GM12864 (cell line): ENCODE data around the gene SLC39A13.
A peak's percentile ranks its signal among the peaks of the same experiment; 100 is the strongest.

Experiments used
- DNase-seq: peaks from one replicate; pipeline ENCODE4 v3.0.0-alpha.2; 2011; ENCODE audit warnings: low read depth
- H3K4me3 ChIP-seq: 2 replicates; pipeline ENCODE4 v1.5.1; 2011; ENCODE audit warnings: mild to moderate bottlenecking, low read depth, low read length, control low read depth
- CTCF ChIP-seq: IDR thresholded peaks from 2 replicates; pipeline ENCODE4 v1.5.1; 2011; ENCODE audit warnings: low read depth, mild to moderate bottlenecking, moderate library complexity, low read length, control low read depth, inconsistent platforms; ENCODE audit errors: missing control alignments

SLC39A13 gene

DNA sequence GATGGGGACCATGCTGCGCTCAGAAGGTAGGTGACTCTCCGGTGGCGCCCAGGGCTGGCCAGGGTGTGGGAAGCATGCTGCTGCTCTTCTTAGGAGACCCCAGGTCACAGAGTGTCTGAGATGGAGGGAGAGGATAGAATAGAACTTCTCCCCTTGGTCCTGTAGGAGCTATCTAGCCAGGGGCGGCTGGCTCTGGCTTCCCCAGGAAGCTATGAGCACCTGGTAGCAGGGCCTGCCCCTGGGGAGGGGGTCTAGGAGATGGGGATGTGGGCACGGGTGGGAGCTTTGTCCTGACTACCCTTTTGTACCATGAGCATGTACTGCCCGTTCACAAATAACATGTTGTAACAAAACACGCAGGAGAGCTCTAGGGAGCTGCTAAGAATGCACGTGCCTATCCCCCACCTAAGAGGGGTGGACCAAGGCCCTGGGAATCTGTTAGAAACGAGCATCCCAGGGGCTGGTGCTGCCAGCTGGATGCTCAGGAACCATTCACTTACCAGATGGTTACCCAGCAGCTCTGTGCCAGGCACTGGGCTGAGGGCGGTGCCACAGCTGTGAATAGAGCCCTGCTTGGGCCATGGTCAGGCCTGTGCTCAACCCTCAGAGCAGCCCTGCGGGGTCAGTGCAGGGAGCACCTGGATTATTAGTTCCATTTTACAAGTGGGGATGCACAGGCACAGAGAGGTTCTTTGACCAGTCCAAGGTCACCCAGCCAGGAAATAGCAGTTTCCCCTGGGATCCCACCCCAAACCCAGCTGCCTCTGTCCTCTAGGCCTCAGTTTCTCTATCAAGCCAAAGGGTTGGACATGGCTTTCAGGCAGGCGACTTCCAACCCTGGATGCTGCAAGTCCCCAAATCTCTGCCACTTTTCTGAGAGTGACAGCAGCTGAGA, 2.2 kb downstream of the SLC39A13 start:
- H3K4me3 ChIP-seq: no peak overlapping the region
- TF ChIP-seq CTCF: no peak
- DNase-seq: no peak

DNA sequence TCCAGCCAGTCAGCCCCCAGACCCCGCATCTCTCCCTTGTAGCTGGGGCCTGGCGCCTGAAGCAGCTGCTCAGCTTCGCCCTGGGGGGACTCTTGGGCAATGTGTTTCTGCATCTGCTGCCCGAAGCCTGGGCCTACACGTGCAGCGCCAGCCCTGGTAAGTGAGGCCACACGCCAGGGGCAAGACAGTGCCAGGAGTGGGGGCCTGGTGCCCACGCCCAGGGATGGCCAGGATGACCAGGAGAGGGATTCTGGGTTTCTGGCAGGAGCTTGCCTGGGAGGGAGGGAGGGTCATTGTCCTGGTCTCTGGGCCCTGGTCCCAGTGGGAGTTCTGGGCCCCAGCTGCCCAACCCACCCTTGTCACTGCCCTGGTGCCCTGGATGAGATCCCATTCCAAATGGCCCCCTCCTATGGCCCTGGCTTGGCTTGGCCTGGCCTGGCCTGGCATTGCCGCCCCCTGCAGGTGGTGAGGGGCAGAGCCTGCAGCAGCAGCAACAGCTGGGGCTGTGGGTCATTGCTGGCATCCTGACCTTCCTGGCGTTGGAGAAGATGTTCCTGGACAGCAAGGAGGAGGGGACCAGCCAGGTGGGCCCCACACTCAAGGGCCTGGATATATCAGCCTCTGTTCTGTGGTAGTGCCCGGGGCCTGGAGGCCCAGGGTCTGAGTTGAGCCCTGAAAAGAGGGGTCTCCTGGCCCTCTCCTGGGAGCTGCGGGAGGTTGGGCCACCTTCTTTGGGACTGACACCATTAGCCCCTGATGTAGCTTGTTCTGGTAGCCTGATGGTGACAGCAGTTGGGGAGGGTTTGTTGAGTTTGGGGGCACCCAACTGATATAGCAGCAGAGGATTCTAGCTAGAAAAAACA, 3.7 kb downstream of the SLC39A13 start:
- TF ChIP-seq CTCF: peak; percentile 92
- DNase-seq: no peak
- no peak overlapping the region for H3K4me3 ChIP-seq

GRCh38 chr11:47413351-47413750, 5.0 kb downstream of the SLC39A13 start:
- no peak for TF ChIP-seq CTCF
- H3K4me3 ChIP-seq: no peak overlapping the region
- DNase-seq: no peak

DNA sequence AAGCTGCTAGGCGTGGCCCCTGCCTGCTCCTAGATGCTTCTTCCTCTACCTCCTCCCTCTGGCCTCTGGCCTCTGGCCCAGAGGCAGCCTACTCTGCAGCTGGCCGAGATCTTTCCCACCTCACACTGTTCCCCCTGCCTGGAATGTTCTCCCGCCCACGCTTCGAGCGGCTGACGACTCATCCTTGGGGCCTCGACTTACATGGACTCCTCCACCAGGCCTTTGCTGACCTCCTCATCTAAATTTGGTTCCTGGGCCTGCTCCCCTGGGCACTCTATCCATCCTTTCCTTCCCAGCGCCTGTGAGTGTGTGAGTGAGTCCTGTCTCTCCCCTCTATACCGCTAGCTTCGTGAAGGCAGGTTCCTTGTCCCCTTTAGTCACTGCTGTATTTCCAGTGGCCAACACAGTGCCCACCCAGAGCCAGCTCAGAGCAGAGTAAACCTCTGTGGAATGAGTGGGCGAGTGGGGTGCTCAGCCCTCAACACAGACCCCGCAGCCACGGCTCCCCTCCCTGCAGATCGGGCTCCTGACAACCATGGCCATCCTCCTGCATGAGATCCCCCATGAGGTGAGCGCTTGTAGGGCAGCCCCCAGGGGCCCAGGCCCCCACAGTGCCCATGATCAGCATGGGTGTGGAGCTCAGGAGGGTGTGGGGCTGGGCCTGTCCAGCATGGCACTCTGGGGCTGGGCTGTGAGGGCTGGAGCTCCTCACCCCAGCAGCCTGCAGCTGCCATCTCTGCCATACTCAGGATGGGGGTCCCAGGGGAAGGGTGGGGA, 5.7 kb downstream of the SLC39A13 start:
- DNase-seq: no peak
- H3K4me3 ChIP-seq: no peak overlapping the region
- TF ChIP-seq CTCF: no peak

DNA sequence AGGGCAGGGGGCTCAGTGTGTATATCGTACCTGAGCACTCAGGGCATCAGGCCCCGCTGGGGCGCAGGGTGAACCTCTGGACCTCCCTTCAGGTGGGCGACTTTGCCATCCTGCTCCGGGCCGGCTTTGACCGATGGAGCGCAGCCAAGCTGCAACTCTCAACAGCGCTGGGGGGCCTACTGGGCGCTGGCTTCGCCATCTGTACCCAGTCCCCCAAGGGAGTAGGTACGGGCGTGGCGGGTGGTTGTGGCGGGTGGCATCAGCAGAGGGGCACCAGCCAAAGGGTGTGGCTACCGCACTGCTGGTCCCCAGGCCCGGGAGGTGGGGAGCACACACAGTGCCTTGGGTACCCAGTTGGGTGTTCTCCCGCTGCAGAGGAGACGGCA, 6.3 kb downstream of the SLC39A13 start:
- DNase-seq: no peak

More for the DNA sequence above, 6.3 kb downstream of the SLC39A13 start:
- TF ChIP-seq CTCF: no peak
- H3K4me3 ChIP-seq: no peak overlapping the region
